GM12872 (cell line): Measurements from ENCODE around the gene DDX39B.

Source experiments
- TF ChIP-seq, protein P1 (sequence below): IDR thresholded peaks from 3 replicates; pipeline ENCODE4 v1.5.1; 2011; ENCODE audit warnings: low read depth, mild to moderate bottlenecking, low read length, moderate library complexity; ENCODE audit not compliant: insufficient read depth

The DDX39B gene

DNA sequence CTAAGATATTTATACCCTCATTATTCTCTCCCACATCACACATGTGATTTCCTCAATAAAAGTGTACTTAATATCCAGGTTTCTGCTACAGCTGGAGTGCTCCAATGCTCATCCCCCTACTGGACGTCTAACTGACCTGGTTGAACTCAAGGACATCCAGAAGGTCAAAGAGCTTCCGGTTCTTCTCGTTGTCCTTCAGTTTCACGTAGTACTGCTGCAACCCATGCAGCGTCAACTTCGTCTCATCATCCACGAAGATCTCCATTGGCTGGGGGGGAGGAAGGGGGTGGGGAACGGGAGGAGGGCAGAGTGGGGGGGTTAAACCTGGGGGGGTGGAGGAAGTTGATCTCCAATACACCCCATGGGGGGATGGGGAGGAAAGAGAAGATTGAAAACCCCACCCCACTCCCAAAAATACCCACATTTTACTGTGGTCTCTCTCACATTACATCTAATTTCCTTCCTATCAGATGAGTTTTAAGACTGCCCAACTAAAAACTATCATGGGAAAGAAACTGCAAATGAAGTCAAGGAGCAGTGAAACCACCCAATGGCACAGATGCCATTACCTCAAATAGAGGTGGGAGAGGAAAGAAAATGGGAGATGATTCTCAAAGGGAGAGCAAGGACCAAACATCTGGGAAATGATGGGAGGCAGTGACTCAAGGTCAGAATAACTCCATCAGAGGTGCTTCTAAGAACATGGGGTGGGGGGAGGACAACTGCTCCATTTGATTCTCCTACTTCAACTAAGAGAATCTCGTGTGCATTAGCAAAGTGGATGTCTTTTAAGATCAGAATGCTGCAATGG is 9.0 kb downstream of the DDX39B start:
- TF ChIP-seq, protein P1, sequence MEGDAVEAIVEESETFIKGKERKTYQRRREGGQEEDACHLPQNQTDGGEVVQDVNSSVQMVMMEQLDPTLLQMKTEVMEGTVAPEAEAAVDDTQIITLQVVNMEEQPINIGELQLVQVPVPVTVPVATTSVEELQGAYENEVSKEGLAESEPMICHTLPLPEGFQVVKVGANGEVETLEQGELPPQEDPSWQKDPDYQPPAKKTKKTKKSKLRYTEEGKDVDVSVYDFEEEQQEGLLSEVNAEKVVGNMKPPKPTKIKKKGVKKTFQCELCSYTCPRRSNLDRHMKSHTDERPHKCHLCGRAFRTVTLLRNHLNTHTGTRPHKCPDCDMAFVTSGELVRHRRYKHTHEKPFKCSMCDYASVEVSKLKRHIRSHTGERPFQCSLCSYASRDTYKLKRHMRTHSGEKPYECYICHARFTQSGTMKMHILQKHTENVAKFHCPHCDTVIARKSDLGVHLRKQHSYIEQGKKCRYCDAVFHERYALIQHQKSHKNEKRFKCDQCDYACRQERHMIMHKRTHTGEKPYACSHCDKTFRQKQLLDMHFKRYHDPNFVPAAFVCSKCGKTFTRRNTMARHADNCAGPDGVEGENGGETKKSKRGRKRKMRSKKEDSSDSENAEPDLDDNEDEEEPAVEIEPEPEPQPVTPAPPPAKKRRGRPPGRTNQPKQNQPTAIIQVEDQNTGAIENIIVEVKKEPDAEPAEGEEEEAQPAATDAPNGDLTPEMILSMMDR = no peak

DNA sequence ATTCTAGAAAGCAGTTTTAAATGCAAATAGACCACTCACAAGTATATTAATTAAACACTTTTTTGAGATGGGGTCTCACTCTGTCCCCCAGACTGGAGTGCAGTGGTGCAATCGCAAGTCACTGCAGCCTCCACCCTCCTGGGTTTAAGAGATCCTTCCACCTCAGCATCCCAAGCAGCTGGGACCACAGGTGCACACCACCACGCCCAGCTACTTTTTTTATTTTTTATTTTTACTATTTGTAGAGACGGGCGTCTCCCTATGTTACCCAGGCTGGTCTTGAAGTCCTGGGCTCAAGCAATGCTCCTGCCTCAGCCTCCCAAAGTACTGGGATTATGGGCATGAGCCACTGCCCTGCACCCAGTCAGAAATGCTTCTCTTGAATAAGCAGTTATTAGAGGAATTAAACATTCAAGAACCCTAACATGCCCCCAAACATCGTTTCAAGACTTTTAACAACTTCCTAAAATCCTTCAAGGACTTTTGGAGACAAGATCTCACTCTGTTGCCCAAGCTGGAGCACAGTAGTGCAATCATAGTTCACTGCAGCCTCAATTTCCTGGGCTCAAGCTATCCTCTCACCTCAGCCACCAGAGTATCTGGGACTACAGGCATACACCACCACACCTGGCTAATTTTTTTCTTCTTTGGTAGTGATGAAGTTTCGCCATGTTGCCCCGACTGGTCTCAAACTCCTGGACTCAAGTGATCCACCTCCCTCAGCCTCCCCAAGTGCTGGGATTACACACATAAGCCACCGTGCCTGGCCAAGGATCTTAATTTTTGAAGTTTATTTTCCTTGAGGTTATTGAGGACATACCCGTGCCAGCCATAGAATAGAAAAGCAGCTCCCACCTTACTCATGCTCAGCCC is 9.8 kb downstream of the DDX39B start:
- TF ChIP-seq, protein P1 = no peak

GRCh38 chr6:31531162-31531561 is 10.6 kb downstream of the DDX39B start:
- TF ChIP-seq, protein P1 = no peak

DNA sequence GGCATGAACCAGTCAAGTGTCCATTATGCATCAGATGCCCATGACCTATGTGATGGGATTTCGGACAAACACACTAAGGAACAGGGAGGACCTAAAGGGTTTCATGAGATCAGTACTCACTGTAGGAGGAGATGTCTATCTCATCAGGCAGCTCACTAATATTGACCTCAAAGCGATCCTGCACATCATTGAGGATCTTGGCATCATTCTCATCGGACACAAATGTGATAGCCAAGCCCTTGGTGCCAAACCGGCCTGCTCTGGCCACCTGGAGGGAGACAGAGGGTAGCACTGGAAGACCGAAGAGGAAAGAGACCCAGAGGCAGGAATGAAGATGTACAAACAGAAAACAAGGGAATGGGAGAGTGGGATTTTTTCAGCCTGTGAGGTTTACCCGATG is 11.1 kb downstream of the DDX39B start:
- TF ChIP-seq, protein P1 = no peak

GRCh38 chr6:31529329-31530150 is 12.3 kb downstream of the DDX39B start:
- TF ChIP-seq, protein P1 = no peak

DNA sequence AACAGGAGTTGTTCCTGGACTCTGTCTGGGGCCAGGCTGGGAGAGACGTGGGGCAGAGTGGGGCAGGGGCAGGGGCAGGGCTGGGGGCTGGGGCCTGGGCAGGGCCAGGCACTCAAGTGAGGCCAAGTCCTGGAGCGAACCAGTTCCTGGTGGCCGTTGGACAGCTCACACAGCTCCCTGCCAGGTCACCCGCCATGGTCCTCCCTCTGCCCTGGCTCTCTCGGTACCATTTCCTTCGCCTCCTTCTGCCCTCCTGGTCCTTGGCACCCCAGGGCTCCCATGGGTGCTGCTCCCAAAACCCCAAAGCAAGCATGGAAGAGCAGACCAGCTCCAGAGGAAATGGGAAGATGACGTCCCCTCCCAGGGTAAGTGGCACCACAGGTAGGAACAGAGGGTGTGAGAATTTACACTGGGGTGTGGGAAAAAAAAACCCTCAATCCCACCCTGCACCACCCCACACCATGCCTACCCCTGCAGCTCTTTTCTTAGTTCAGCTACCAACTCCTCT is 12.9 kb downstream of the DDX39B start, which contains the start of gene MCCD1:
Gene MCCD1 (plus strand): TSS at position 142 of the 508 bp plus-strand sequence. CDS start 53 bp downstream, at position 195.
- TF ChIP-seq, protein P1 = no peak

DNA sequence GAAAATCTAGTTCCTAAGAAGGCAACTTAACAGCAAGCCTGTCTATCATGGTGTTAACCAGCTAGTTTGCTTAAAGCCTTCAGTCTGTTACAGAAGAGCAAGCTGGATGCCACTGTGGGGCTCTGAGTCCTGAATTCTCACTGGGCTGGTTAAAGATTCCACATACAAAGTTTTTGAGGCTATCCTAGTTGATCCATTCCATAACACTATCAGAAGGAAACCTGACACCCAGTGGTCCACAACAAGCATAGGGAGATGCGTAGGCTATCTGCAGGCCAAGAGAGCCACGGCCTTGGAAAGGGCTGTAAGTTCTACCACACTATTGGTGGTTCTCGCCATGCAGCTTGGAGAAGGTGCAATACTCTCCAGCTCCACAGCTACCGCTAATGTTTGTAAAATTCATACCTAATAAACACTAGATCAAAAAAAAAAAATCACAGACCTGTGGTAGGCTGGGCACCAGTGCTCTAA is 13.5 kb downstream of the DDX39B start:
- TF ChIP-seq, protein P1 = no peak
